HepG2 (cell line): ENCODE results near the gene RAB28. TPM values are rescaled to one million over a fixed set of nuclear protein-coding genes. Genes with fewer than 3 reads are reported as not detected.

Experiments used
- ATAC-seq: fragments of 200-7000 bp; cut with Tn5 transposase; 3 replicates; pipeline ENCODE4 v1.9.1; 2020; ENCODE audit warnings: mild to moderate bottlenecking, moderate library complexity
- BruUV-seq: library from RNA; stranded (reverse); fragments of 400-500 nt; replicated peaks from 2 replicates; lab custom pipeline; 2021; lab: Mats Ljungman, UMichigan
- CTCF ChIA-PET: fragments of 300-600 bp; formaldehyde crosslinking; extraction: SDS; loops from one replicate; lab custom pipeline; 2021; ENCODE audit warnings: low total read pairs, inconsistent platforms, low intra/inter-chr PET ratio; lab: Yijun Ruan, JAX
- POLR2A ChIA-PET: fragments of 350-600 bp; sonication (Branson Sonifier 250); formaldehyde crosslinking; loops from one replicate; lab custom pipeline; 2020; ENCODE audit warnings: antibody characterized with exemption, inconsistent platforms; lab: Yijun Ruan, JAX
- DNase-seq: peaks from one replicate; pipeline ENCODE4 v3.0.0-alpha.2; 2015; ENCODE audit warnings: low spot score
- FAIRE-seq: peaks from 3 replicates; lab custom pipeline; 2011; peaks lifted over from hg19 to GRCh38; lab: Jason Lieb, UNC
- H2AFZ ChIP-seq: one replicate; pipeline ENCODE4 v1.6.1; 2011; ENCODE audit warnings: low read length, inconsistent platforms
- H3K27ac ChIP-seq: fragments of 300-600 bp; 3 replicates; pipeline ENCODE4 v1.8.0; 2011; ENCODE audit warnings: mixed run types, mild to moderate bottlenecking, mixed read lengths, low read length, inconsistent platforms; ENCODE audit not compliant: insufficient read depth; ENCODE audit errors: extremely low read length
- H3K27me3 ChIP-seq, 2 experiments: fragments of 200-600 bp in 1 of 2; 2 replicates in 1 of 2; 3 replicates in 1 of 2; pipeline versions ENCODE4 v1.6.0 to v1.8.0; 2011; ENCODE audit warnings: low read length in 2 of 2, mild to moderate bottlenecking in 2 of 2, moderate library complexity in 2 of 2, inconsistent platforms in 1 of 2; ENCODE audit not compliant: insufficient read depth in 2 of 2, control insufficient read depth in 1 of 2
- H3K36me3 ChIP-seq, 2 experiments: fragments of 200-600 bp in 1 of 2; replicated peaks in 1 of 2; 2 replicates in 1 of 2; 3 replicates in 1 of 2; pipeline versions ENCODE4 v1.5.1 to v1.8.0; 2011; ENCODE audit warnings: low read length in 2 of 2, inconsistent platforms in 1 of 2; ENCODE audit not compliant: insufficient read depth in 2 of 2, control insufficient read depth in 1 of 2
- H3K4me1 ChIP-seq: 2 replicates; pipeline ENCODE4 v1.5.1; 2012; ENCODE audit warnings: low read length, inconsistent platforms; ENCODE audit not compliant: insufficient read depth
- H3K4me2 ChIP-seq: 2 replicates; pipeline ENCODE4 v1.6.0; 2011; ENCODE audit warnings: low read depth, low read length, inconsistent platforms
- H3K4me3 ChIP-seq, 3 experiments: fragments of 200-600 bp in 1 of 3; sonication (generic), shearing (Covaris generic) in 1 of 3; replicated peaks in 1 of 3; 2 replicates each; pipeline ENCODE4 v1.5.1; 2011 to 2016; ENCODE audit warnings: low read length in 3 of 3, inconsistent platforms in 2 of 3, low read depth in 2 of 3, mild to moderate bottlenecking in 2 of 3, control low read depth in 1 of 3, mixed read lengths in 1 of 3; ENCODE audit not compliant: insufficient read depth in 1 of 3
- H3K79me2 ChIP-seq: one replicate; pipeline ENCODE4 v1.6.1; 2011; ENCODE audit warnings: low read length, inconsistent platforms; ENCODE audit not compliant: insufficient read depth
- H3K9ac ChIP-seq: 2 replicates; pipeline ENCODE4 v1.6.0; 2011; ENCODE audit warnings: mild to moderate bottlenecking, low read depth, low read length, inconsistent platforms; ENCODE audit not compliant: insufficient read depth
- H3K9me3 ChIP-seq: 2 replicates; pipeline ENCODE4 v1.5.1; 2012; ENCODE audit warnings: mild to moderate bottlenecking, low read length
- H4K20me1 ChIP-seq: 2 replicates; pipeline ENCODE4 v1.6.0; 2011; ENCODE audit warnings: inconsistent platforms, mild to moderate bottlenecking, low read length, moderate library complexity; ENCODE audit not compliant: insufficient read depth
- CENPT ChIP-seq: sonication (generic); formaldehyde crosslinking; IDR thresholded peaks from 2 replicates; pipeline ENCODE4 v1.8.0; 2022; ENCODE audit warnings: low read depth, mild to moderate bottlenecking, moderate library complexity, missing genetic modification reagents
- KAT7 ChIP-seq: IDR thresholded peaks from 2 replicates; pipeline ENCODE4 v1.6.1; 2018; ENCODE audit warnings: borderline replicate concordance, missing compliant biosample characterization
- NFATC3 ChIP-seq: sonication (generic); formaldehyde crosslinking; IDR thresholded peaks from 2 replicates; pipeline ENCODE4 v1.5.1; 2020; ENCODE audit warnings: mild to moderate bottlenecking, missing genetic modification reagents
- SKIL ChIP-seq: sonication (generic); formaldehyde crosslinking; IDR thresholded peaks from 2 replicates; pipeline ENCODE4 v1.8.0; 2022; ENCODE audit warnings: missing genetic modification reagents, mild to moderate bottlenecking, moderate library complexity, borderline replicate concordance
- YEATS4 ChIP-seq: sonication (generic); formaldehyde crosslinking; IDR thresholded peaks from 2 replicates; pipeline ENCODE4 v1.4.0; 2020; ENCODE audit warnings: missing genetic modification reagents, borderline replicate concordance
- ZEB1 ChIP-seq: IDR thresholded peaks from 2 replicates; pipeline ENCODE4 v1.6.1; 2012; ENCODE audit warnings: mild to moderate bottlenecking, low read depth, inconsistent platforms; ENCODE audit not compliant: insufficient replicate concordance
- ZNF275 ChIP-seq: sonication (generic); formaldehyde crosslinking; IDR thresholded peaks from 2 replicates; pipeline ENCODE4 v1.8.0; 2022; ENCODE audit warnings: missing genetic modification reagents, mild to moderate bottlenecking, inconsistent platforms, borderline replicate concordance
- ZNF446 ChIP-seq: sonication (generic); formaldehyde crosslinking; IDR thresholded peaks from 2 replicates; pipeline ENCODE4 v1.5.0; 2020; ENCODE audit warnings: mild to moderate bottlenecking, missing genetic modification reagents
- ZNF644 ChIP-seq: IDR thresholded peaks from 2 replicates; pipeline ENCODE4 v1.6.1; 2016; ENCODE audit warnings: low read depth
- WGBS: methylation state at CpG from one replicate; pipeline ENCODE4 v1.1.6; 2017; ENCODE audit warnings: low lambda C conversion rate; 5-methylcytosine and 5-hydroxymethylcytosine counted together
- in situ Hi-C: cut with HindIII; loops from 2 replicates; pipeline ENCODE4 v1.10.0; 2017; ENCODE audit warnings: low pct_unique_long_range_greater_than_20kb; ENCODE audit not compliant: extremely low pct_ligation_motif_present
- intact Hi-C: fragments of 100-400 bp; cut with micrococcal nuclease; formaldehyde crosslinking; loops from one replicate; pipeline ENCODE4 v1.10.0; 2022; ENCODE audit not compliant: unreplicated experiment
- polyA plus RNA-seq, 8 experiments: library from polyadenylated mRNA; depleted of rRNA in 3 of 8; stranded (reverse) in 7 of 8; unstranded in 1 of 8; fragments of >200 nt; fragmentation: Illumina TruSeq in 4 of 8; extraction: Trizol in 4 of 8; gene quantifications; 2 replicates each; pipeline versions ENCODE4 v1.2.1 to v1.2.3, GENCODE V29; 2011 to 2016; ENCODE audit warnings: low read depth in 4 of 8, missing spikeins in 1 of 8, mixed read lengths in 1 of 8; ENCODE audit not compliant: insufficient read depth in 1 of 8
- total RNA-seq, 5 experiments: library from RNA; depleted of rRNA; stranded (reverse); fragments of >200 nt; fragmentation: Illumina TruSeq; extraction: Trizol; gene quantifications; 2 replicates each; pipeline ENCODE4 v1.2.3, GENCODE V29; 2016; ENCODE audit warnings: low read depth in 1 of 5
- TF ChIP-seq, protein P1 (sequence below): sonication (generic); formaldehyde crosslinking; IDR thresholded peaks from 2 replicates; pipeline ENCODE4 v1.9.0; 2021; ENCODE audit warnings: mild to moderate bottlenecking, missing genetic modification reagents

RAB28 gene
- total and polyA plus RNA-seq, 2 of the 13 experiments (the other 11 are each of a cell fraction or from before 2014, with no cell fraction given), result 11.8 to 18.2 TPM

- TF ChIP-seq, protein P1, sequence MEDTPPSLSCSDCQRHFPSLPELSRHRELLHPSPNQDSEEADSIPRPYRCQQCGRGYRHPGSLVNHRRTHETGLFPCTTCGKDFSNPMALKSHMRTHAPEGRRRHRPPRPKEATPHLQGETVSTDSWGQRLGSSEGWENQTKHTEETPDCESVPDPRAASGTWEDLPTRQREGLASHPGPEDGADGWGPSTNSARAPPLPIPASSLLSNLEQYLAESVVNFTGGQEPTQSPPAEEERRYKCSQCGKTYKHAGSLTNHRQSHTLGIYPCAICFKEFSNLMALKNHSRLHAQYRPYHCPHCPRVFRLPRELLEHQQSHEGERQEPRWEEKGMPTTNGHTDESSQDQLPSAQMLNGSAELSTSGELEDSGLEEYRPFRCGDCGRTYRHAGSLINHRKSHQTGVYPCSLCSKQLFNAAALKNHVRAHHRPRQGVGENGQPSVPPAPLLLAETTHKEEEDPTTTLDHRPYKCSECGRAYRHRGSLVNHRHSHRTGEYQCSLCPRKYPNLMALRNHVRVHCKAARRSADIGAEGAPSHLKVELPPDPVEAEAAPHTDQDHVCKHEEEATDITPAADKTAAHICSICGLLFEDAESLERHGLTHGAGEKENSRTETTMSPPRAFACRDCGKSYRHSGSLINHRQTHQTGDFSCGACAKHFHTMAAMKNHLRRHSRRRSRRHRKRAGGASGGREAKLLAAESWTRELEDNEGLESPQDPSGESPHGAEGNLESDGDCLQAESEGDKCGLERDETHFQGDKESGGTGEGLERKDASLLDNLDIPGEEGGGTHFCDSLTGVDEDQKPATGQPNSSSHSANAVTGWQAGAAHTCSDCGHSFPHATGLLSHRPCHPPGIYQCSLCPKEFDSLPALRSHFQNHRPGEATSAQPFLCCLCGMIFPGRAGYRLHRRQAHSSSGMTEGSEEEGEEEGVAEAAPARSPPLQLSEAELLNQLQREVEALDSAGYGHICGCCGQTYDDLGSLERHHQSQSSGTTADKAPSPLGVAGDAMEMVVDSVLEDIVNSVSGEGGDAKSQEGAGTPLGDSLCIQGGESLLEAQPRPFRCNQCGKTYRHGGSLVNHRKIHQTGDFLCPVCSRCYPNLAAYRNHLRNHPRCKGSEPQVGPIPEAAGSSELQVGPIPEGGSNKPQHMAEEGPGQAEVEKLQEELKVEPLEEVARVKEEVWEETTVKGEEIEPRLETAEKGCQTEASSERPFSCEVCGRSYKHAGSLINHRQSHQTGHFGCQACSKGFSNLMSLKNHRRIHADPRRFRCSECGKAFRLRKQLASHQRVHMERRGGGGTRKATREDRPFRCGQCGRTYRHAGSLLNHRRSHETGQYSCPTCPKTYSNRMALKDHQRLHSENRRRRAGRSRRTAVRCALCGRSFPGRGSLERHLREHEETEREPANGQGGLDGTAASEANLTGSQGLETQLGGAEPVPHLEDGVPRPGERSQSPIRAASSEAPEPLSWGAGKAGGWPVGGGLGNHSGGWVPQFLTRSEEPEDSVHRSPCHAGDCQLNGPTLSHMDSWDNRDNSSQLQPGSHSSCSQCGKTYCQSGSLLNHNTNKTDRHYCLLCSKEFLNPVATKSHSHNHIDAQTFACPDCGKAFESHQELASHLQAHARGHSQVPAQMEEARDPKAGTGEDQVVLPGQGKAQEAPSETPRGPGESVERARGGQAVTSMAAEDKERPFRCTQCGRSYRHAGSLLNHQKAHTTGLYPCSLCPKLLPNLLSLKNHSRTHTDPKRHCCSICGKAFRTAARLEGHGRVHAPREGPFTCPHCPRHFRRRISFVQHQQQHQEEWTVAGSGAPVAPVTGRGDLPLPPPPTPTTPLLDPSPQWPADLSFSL, result no peak
Measured at GRCh38 chr4:13430834-13431568, 53.1 kb downstream of the RAB28 start (continued).

- ATAC-seq (no peak), DNase-seq (no peak)
- Histone ChIP-seq H3K4me3 (no peak overlapping the region), H3K79me2 (no peaks in the 10 kb centered on the region), H3K27me3 (no peaks in the 10 kb centered on the region)
- CTCF ChIA-PET, result no interaction called here
- TF ChIP-seq ZNF644 (CRISPR knock-in tag), result no peak
- TF ChIP-seq ZNF446, result no peak
- TF ChIP-seq KAT7 (CRISPR knock-in tag), result no peak
- TF ChIP-seq SKIL (CRISPR knock-in tag), result no peak
- TF ChIP-seq CENPT (CRISPR knock-in tag), result no peak
- TF ChIP-seq NFATC3, result no peak
- TF ChIP-seq ZEB1, result no peak
- TF ChIP-seq ZNF275 (CRISPR knock-in tag), result no peak
- no peak for TF ChIP-seq YEATS4
- TF ChIP-seq, all 625 proteins: peak for 0
- H3K36me3 ChIP-seq, result no peaks in the 10 kb centered on the region; a peak in 1 of 5 replicates
- in situ Hi-C loops (no loop called here), intact Hi-C loops (no loop called here)
- peaks cover 2% of the 10 kb centered on the region; the same call in 1 of the 2 replicates for H3K4me1 ChIP-seq
- no peak overlapping the region for H2AFZ ChIP-seq
- H4K20me1 ChIP-seq, result no peaks in the 10 kb centered on the region
- no peaks in the 10 kb centered on the region for H3K9me3 ChIP-seq
- 97% methylated on average over 20 of the region's 20 CpGs for WGBS
- no TSS peak for BruUV-seq
- POLR2A ChIA-PET, result no interaction called here
- H3K27ac ChIP-seq, result no peak overlapping the region
- no peak overlapping the region for H3K9ac ChIP-seq
- H3K4me2 ChIP-seq, result no peak overlapping the region
- FAIRE-seq, result no peak
Measured at GRCh38 chr4:13427599-13428325, 56.4 kb downstream of the RAB28 start.
